H1 (cell line): ENCODE results near the gene ZNF582. TPM values are rescaled to one million over a fixed set of nuclear protein-coding genes. Genes with fewer than 3 reads are reported as not detected.
A peak's percentile ranks its signal among the peaks of the same experiment; 100 is the strongest.

Source experiments
- CTCF ChIA-PET: fragments of 300-600 bp; sonication (Branson Sonifier 250); formaldehyde crosslinking; loops from one replicate; lab custom pipeline; 2021; ENCODE audit not compliant: partially characterized antibody; lab: Charles Lee
- POLR2A ChIA-PET: fragments of 300-600 bp; sonication (Branson Sonifier 250); formaldehyde crosslinking; loops from one replicate; lab custom pipeline; 2021; ENCODE audit warnings: inconsistent platforms; ENCODE audit not compliant: partially characterized antibody; lab: Charles Lee
- DNase-seq, 2 experiments: peaks; one replicate each; pipeline versions ENCODE4 v3.0.0 to v3.0.0-alpha.2; 2010 to 2022; ENCODE audit warnings: low spot score in 2 of 2, low read depth in 1 of 2, mixed read lengths in 1 of 2
- FAIRE-seq: peaks from 2 replicates; lab custom pipeline; 2011; peaks lifted over from hg19 to GRCh38; lab: Jason Lieb, UNC
- H2AFZ ChIP-seq: 2 replicates; pipeline ENCODE4 v1.8.1; 2012; ENCODE audit warnings: low read length, inconsistent platforms
- H2AK5ac ChIP-seq: 2 replicates; pipeline ENCODE4 v1.6.1; 2013; ENCODE audit warnings: low read depth, low read length
- H2BK120ac ChIP-seq: replicated peaks from 2 replicates; pipeline ENCODE3; 2013; ENCODE audit warnings: low read depth, low read length, inconsistent platforms
- H2BK12ac ChIP-seq: 2 replicates; pipeline ENCODE4 v1.6.1; 2013; ENCODE audit warnings: low read depth, low read length
- H2BK15ac ChIP-seq: 2 replicates; pipeline ENCODE4 v1.6.1; 2013; ENCODE audit warnings: low read length
- H2BK20ac ChIP-seq: 2 replicates; pipeline ENCODE4 v1.6.1; 2013; ENCODE audit warnings: low read length
- H2BK5ac ChIP-seq: 2 replicates; pipeline ENCODE4 v1.6.1; 2013; ENCODE audit warnings: low read depth, low read length
- H3K14ac ChIP-seq: 2 replicates; pipeline ENCODE4 v1.6.1; 2013; ENCODE audit warnings: inconsistent platforms; ENCODE audit not compliant: insufficient read length
- H3K18ac ChIP-seq: 2 replicates; pipeline ENCODE4 v1.6.1; 2013; ENCODE audit warnings: low read length; ENCODE audit errors: extremely low read depth
- H3K23ac ChIP-seq: 2 replicates; pipeline ENCODE4 v1.6.1; 2013; ENCODE audit warnings: inconsistent platforms; ENCODE audit not compliant: insufficient read length
- H3K23me2 ChIP-seq: 2 replicates; pipeline ENCODE4 v1.6.1; 2013; ENCODE audit warnings: low read depth, low read length
- H3K27ac ChIP-seq: 2 replicates; pipeline ENCODE4 v1.6.1; 2011; ENCODE audit warnings: low read depth, low read length, inconsistent platforms
- H3K27me3 ChIP-seq, 4 experiments: replicated peaks in 1 of 4; 1 replicate in 1 of 4; 2 replicates in 3 of 4; pipeline versions ENCODE4 v1.6.1 to v1.8.1; 2011 to 2013; ENCODE audit warnings: low read length in 3 of 4, mild to moderate bottlenecking in 3 of 4, inconsistent platforms in 2 of 4, mixed read lengths in 2 of 4, moderate library complexity in 1 of 4; ENCODE audit not compliant: control insufficient read depth in 3 of 4, insufficient read depth in 3 of 4; ENCODE audit errors: extremely low read depth in 1 of 4
- H3K36me3 ChIP-seq, 4 experiments: 2 replicates each; pipeline versions ENCODE4 v1.6.1 to v1.8.1; 2011 to 2013; ENCODE audit warnings: mild to moderate bottlenecking in 4 of 4, low read length in 3 of 4, moderate library complexity in 2 of 4, control low read depth in 1 of 4, inconsistent platforms in 1 of 4; ENCODE audit not compliant: insufficient read depth in 4 of 4, control insufficient read depth in 2 of 4
- H3K4ac ChIP-seq: replicated peaks from 2 replicates; pipeline ENCODE3; 2013; ENCODE audit warnings: low read length, low read depth, mixed read lengths, inconsistent platforms; ENCODE audit not compliant: insufficient read length
- H3K4me1 ChIP-seq, 4 experiments: replicated peaks in 1 of 4; 1 replicate in 1 of 4; 2 replicates in 3 of 4; pipeline versions ENCODE4 v1.6.1 to v1.8.1; 2011 to 2013; ENCODE audit warnings: low read length in 3 of 4, inconsistent platforms in 2 of 4, mixed read lengths in 1 of 4; ENCODE audit not compliant: insufficient read depth in 4 of 4, control insufficient read depth in 3 of 4
- H3K4me2 ChIP-seq, 2 experiments: 2 replicates each; pipeline versions ENCODE4 v1.6.1 to v1.8.1; 2011 to 2013; ENCODE audit warnings: low read depth in 2 of 2, low read length in 2 of 2, control low read depth in 1 of 2, inconsistent platforms in 1 of 2, mild to moderate bottlenecking in 1 of 2; ENCODE audit not compliant: insufficient read depth in 1 of 2
- H3K4me3 ChIP-seq, 4 experiments: fragments of 200-600, 300-600 bp in 1 of 4; sonication (generic), shearing (Covaris generic), sonication (Bioruptor Twin) in 1 of 4; 2 replicates each; pipeline versions ENCODE4 v1.5.1 to v1.8.1; 2011 to 2016; ENCODE audit warnings: low read length in 4 of 4, low read depth in 3 of 4, control low read depth in 2 of 4, inconsistent platforms in 2 of 4, mild to moderate bottlenecking in 2 of 4, mixed read lengths in 1 of 4, moderate library complexity in 1 of 4; ENCODE audit not compliant: insufficient read depth in 2 of 4; ENCODE audit errors: extremely low read depth in 1 of 4
- H3K56ac ChIP-seq: replicated peaks from 2 replicates; pipeline ENCODE3; 2013; ENCODE audit warnings: low read depth, mild to moderate bottlenecking, mixed read lengths, low read length, inconsistent platforms; ENCODE audit not compliant: insufficient read length
- H3K79me1 ChIP-seq: 2 replicates; pipeline ENCODE4 v1.6.1; 2013; ENCODE audit warnings: low read depth, low read length, control low read depth
- H3K79me2 ChIP-seq, 2 experiments: 2 replicates each; pipeline versions ENCODE4 v1.6.1 to v1.8.1; 2012 to 2013; ENCODE audit warnings: low read length in 2 of 2, mild to moderate bottlenecking in 2 of 2, inconsistent platforms in 1 of 2; ENCODE audit not compliant: insufficient read depth in 2 of 2, control insufficient read depth in 1 of 2
- H3K9ac ChIP-seq, 4 experiments: replicated peaks in 1 of 4; 1 replicate in 1 of 4; 2 replicates in 3 of 4; pipeline versions ENCODE4 v1.6.1 to v1.8.1; 2011 to 2013; ENCODE audit warnings: low read depth in 3 of 4, low read length in 3 of 4, control low read depth in 2 of 4, mild to moderate bottlenecking in 2 of 4, moderate library complexity in 2 of 4, inconsistent platforms in 1 of 4; ENCODE audit errors: extremely low read depth in 1 of 4
- H3K9me3 ChIP-seq, 2 experiments: 2 replicates each; pipeline versions ENCODE4 v1.6.1 to v1.8.1; 2012 to 2013; ENCODE audit warnings: mild to moderate bottlenecking in 2 of 2, moderate library complexity in 2 of 2, control low read depth in 1 of 2, inconsistent platforms in 1 of 2, low read depth in 1 of 2, low read length in 1 of 2, mixed read lengths in 1 of 2; ENCODE audit not compliant: insufficient read depth in 2 of 2
- H4K20me1 ChIP-seq, 2 experiments: replicated peaks in 1 of 2; 2 replicates each; pipeline versions ENCODE3 to v1.8.1; 2011 to 2013; ENCODE audit warnings: inconsistent platforms in 2 of 2, low read length in 2 of 2, mild to moderate bottlenecking in 1 of 2; ENCODE audit not compliant: insufficient read depth in 2 of 2, control insufficient read depth in 1 of 2
- H4K5ac ChIP-seq: 2 replicates; pipeline ENCODE4 v1.6.1; 2013; ENCODE audit warnings: low read length, low read depth, mixed read lengths, inconsistent platforms; ENCODE audit not compliant: insufficient read length
- H4K8ac ChIP-seq: 2 replicates; pipeline ENCODE4 v1.8.0; 2013; ENCODE audit warnings: mild to moderate bottlenecking, moderate library complexity, low read length, inconsistent platforms; ENCODE audit not compliant: insufficient read depth; ENCODE audit errors: extremely low read depth
- H4K91ac ChIP-seq: replicated peaks from 2 replicates; pipeline ENCODE3; 2013; ENCODE audit warnings: low read length, mixed read lengths, inconsistent platforms; ENCODE audit not compliant: insufficient read length
- CHD1 ChIP-seq: IDR thresholded peaks from 2 replicates; pipeline ENCODE4 v1.6.1; 2012; ENCODE audit warnings: low read depth, low read length, improper control_type of control experiment
- EP300 ChIP-seq, 2 experiments: IDR thresholded peaks; 1 replicate in 1 of 2; 2 replicates in 1 of 2; pipeline ENCODE4 v1.6.1; 2011 to 2012; ENCODE audit warnings: low read depth in 2 of 2, low read length in 2 of 2, mild to moderate bottlenecking in 2 of 2, borderline replicate concordance in 1 of 2, inconsistent platforms in 1 of 2, moderate library complexity in 1 of 2
- EZH2 ChIP-seq: fragments of 200-600 bp; sonication (generic); IDR thresholded peaks from 2 replicates; pipeline ENCODE4 v1.7.1; 2012; ENCODE audit warnings: low read depth, mild to moderate bottlenecking, moderate library complexity, low read length, inconsistent platforms; ENCODE audit not compliant: severe bottlenecking
- RXRA ChIP-seq: IDR thresholded peaks from 2 replicates; pipeline ENCODE4 v1.6.1; 2011; ENCODE audit warnings: low read depth, mild to moderate bottlenecking, low read length, moderate library complexity; ENCODE audit not compliant: insufficient read depth
- SP2 ChIP-seq: IDR thresholded peaks from 2 replicates; pipeline ENCODE4 v1.6.1; 2012; ENCODE audit warnings: mild to moderate bottlenecking, low read length, inconsistent platforms
- WGBS, 2 experiments: shearing (Covaris generic) in 1 of 2; methylation state at CpG; one replicate each; pipeline versions ENCODE4 v1.1.6 to v1.1.7; 2013 to 2015; ENCODE audit warnings: low lambda C conversion rate in 2 of 2, mixed read lengths in 2 of 2, inconsistent platforms in 1 of 2, low coverage in 1 of 2, missing lambda C conversion rate in 1 of 2; ENCODE audit not compliant: insufficient replicate concordance in 2 of 2, insufficient coverage in 1 of 2, insufficient read length in 1 of 2; ENCODE audit errors: extremely low coverage in 1 of 2, missing lambda C conversion rate in 1 of 2; 5-methylcytosine and 5-hydroxymethylcytosine counted together
- polyA plus RNA-seq, 7 experiments: library from polyadenylated mRNA; depleted of rRNA in 3 of 7; stranded (reverse) in 5 of 7; unstranded in 2 of 7; fragments of >200 nt in 5 of 7; fragments of 200-250 nt in 2 of 7; gene quantifications; 1 replicate in 5 of 7; 2 replicates in 1 of 7; 4 replicates in 1 of 7; pipeline versions ENCODE4 v1.2.1 to v1.2.3, GENCODE V29; 2011 to 2013; ENCODE audit warnings: missing spikeins in 2 of 7, mixed read lengths in 2 of 7
- total RNA-seq: library from RNA; stranded (reverse); fragmentation: NEBNext Ultra II Directional; extraction: Animal tissue kit (Norgen Biotek cat#: 25700); gene quantifications from 2 replicates; pipeline ENCODE4 v1.2.1, GENCODE V29; 2021

The ZNF582 gene
- total and polyA plus RNA-seq, 2 of the 8 experiments (the other 6 are each of a cell fraction or from before 2014, with no cell fraction given): 3.8 to 5.8 TPM

DNA sequence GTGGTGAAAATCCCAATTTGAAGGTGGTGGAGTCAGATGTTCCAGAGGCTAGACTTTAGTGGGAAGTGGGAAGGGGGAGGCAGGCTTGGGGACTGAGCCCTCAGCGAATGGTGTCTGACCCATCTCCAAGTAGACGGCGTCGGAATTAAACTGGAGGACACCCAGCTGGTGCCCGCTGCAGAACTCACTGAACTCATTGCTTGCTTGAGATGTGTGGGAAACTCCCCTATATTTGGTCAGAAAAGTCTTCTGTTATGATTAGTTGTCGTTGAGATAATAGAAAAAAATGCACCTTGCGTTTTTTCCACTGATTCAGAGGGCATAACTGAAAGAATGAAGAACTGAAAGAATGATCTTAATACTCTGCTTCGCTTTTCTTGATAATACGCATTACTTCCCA, 9.9 kb upstream of the ZNF582 start:
- ChIA-PET CTCF (interaction anchor here (3.7 kb wide), 1 partner anchor 10 kb away, joined by 11 read pairs; the partner anchor contains the start of gene ZNF582), POLR2A (interaction anchor here (0.8 to 3.0 kb wide), 4 partner anchors 10 to 88 kb away, joined by 3 to 11 read pairs (median 4); partner anchors contain the start of gene ZNF582)
- no peak overlapping the region for H3K18ac ChIP-seq
- 37% methylated on average over 9 of the region's 9 CpGs; no CpG with 5 or more reads in 1 of the 2 experiments for WGBS, 2 experiments
- H2BK5ac ChIP-seq: no peak overlapping the region
- H3K9me3 ChIP-seq: peaks cover 4 to 5% of the 10 kb centered on the region in 2 experiments; a peak in 3 of 4 replicates
- H4K8ac ChIP-seq: no peak overlapping the region
- peak overlapping the region; percentile 92 for H2AFZ ChIP-seq
- peak overlapping the region; percentile 94 to 99 for H3K4me2 ChIP-seq
- no peak overlapping the region for H4K5ac ChIP-seq
- H4K20me1 ChIP-seq: no peaks in the 10 kb centered on the region
- H3K4me3 ChIP-seq: peak overlapping the region; percentile 83 to 95 (median 92)
- H3K23me2 ChIP-seq: peaks cover 8% of the 10 kb centered on the region
- no peak overlapping the region for H2BK120ac ChIP-seq
- no peak overlapping the region for H2BK12ac ChIP-seq
- no peak for DNase-seq
- no peak overlapping the region for H3K14ac ChIP-seq
- TF ChIP-seq SP2 (no peak), CHD1 (no peak), RXRA (no peak), EZH2 (no peak), EP300 (IDR thresholded peaks at IDR 0.05; ENCODE audit: borderline replicate concordance in 1 of 2, low read depth in 2 of 2, low read length in 2 of 2) (no peak)
- H3K4ac ChIP-seq: no peak overlapping the region
- no peak overlapping the region for H2BK20ac ChIP-seq
- H3K27me3 ChIP-seq: no peaks in the 10 kb centered on the region
- no peak overlapping the region for H3K27ac ChIP-seq
- no peak overlapping the region for H2AK5ac ChIP-seq
- H3K36me3 ChIP-seq: peaks cover 0 to 6% (median 3%) of the 10 kb centered on the region in 4 experiments; a peak in 2 of 8 replicates
- peaks cover 0 to 6% (median 4%) of the 10 kb centered on the region in 4 experiments; a peak in 4 of 7 replicates for H3K4me1 ChIP-seq
- H3K56ac ChIP-seq: no peak overlapping the region
- FAIRE-seq: no peak
- peaks cover 10% of the 10 kb centered on the region for H3K79me1 ChIP-seq
- no peak overlapping the region for H3K23ac ChIP-seq
- peak overlapping the region in 1 of 4 experiments; percentile 57; a peak in 3 of 7 replicates for H3K9ac ChIP-seq
- no peak overlapping the region for H4K91ac ChIP-seq
- H2BK15ac ChIP-seq: no peak overlapping the region
- 0 out of 4 replicates have a peak, but pooled peaks cover 0 to 2% of the 10 kb centered on the region in 2 experiments for H3K79me2 ChIP-seq
